RWPE2 (cell line): ENCODE results near the gene GADD45GIP1.
A peak's percentile ranks its signal among the peaks of the same experiment; 100 is the strongest.

Source experiments
- ATAC-seq: fragments of 200-7000 bp; cut with Tn5 transposase; 3 replicates; pipeline ENCODE4 v1.9.1; 2021; ENCODE audit warnings: low read depth
- DNase-seq: peaks from one replicate; pipeline ENCODE4 v3.0.0-alpha.2; 2020; ENCODE audit warnings: low spot score
- H3K27ac ChIP-seq: fragments of 450-650 bp; 2 replicates; pipeline ENCODE4 v1.5.1; 2017; ENCODE audit warnings: mild to moderate bottlenecking; ENCODE audit not compliant: poor library complexity, severe bottlenecking
- H3K27me3 ChIP-seq: fragments of 250-450 bp; sonication (Bioruptor Pico); 2 replicates; pipeline ENCODE4 v1.5.1; 2021; ENCODE audit warnings: mild to moderate bottlenecking, moderate library complexity; ENCODE audit not compliant: insufficient read depth, poor library complexity, severe bottlenecking
- H3K36me3 ChIP-seq: fragments of 250-450 bp; sonication (Bioruptor Pico); 2 replicates; pipeline ENCODE4 v1.5.1; 2020; ENCODE audit warnings: low read depth, mild to moderate bottlenecking, moderate library complexity
- H3K4me1 ChIP-seq: fragments of 250-450 bp; sonication (Bioruptor Pico); 2 replicates; pipeline ENCODE4 v1.5.1; 2021; ENCODE audit warnings: mild to moderate bottlenecking, moderate library complexity; ENCODE audit not compliant: insufficient read depth, poor library complexity, severe bottlenecking
- H3K4me3 ChIP-seq: fragments of 250-450 bp; sonication (Bioruptor Pico); 2 replicates; pipeline ENCODE4 v1.5.1; 2021; ENCODE audit warnings: mild to moderate bottlenecking, moderate library complexity; ENCODE audit not compliant: severe bottlenecking
- H3K9me3 ChIP-seq: fragments of 250-450 bp; sonication (Bioruptor Pico); 2 replicates; pipeline ENCODE4 v1.5.1; 2021; ENCODE audit warnings: mild to moderate bottlenecking, moderate library complexity; ENCODE audit not compliant: severe bottlenecking
- TF ChIP-seq, protein P1 (sequence below): fragments of 450-650 bp; IDR thresholded peaks from one replicate; pipeline ENCODE4 v1.5.1; 2017; ENCODE audit warnings: mild to moderate bottlenecking, moderate library complexity; ENCODE audit not compliant: poor library complexity, severe bottlenecking

The GADD45GIP1 gene

DNA sequence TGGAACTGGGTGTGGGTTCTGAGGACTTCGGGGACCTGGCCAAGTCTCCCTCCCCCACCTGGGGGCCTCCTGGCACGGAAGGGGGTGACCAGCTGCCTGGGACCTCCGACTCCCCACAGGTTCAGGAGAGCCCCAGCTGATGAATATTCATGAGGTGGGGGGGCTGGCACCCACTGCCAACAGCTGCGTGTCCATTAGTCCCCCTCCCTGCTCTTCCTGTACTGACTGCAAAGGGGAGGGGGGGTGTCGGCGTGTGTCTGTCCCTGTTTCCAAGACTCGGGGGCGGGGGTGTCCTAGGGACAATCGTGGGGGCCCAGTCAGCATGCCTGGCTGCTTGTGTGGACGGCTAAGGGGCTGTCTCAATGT lies 27.6 kb upstream of the GADD45GIP1 start:
- H3K4me3 ChIP-seq = no peak overlapping the region
- no peaks in the 10 kb centered on the region for H3K4me1 ChIP-seq
- no peaks in the 10 kb centered on the region for H3K36me3 ChIP-seq
- TF ChIP-seq, protein P1, sequence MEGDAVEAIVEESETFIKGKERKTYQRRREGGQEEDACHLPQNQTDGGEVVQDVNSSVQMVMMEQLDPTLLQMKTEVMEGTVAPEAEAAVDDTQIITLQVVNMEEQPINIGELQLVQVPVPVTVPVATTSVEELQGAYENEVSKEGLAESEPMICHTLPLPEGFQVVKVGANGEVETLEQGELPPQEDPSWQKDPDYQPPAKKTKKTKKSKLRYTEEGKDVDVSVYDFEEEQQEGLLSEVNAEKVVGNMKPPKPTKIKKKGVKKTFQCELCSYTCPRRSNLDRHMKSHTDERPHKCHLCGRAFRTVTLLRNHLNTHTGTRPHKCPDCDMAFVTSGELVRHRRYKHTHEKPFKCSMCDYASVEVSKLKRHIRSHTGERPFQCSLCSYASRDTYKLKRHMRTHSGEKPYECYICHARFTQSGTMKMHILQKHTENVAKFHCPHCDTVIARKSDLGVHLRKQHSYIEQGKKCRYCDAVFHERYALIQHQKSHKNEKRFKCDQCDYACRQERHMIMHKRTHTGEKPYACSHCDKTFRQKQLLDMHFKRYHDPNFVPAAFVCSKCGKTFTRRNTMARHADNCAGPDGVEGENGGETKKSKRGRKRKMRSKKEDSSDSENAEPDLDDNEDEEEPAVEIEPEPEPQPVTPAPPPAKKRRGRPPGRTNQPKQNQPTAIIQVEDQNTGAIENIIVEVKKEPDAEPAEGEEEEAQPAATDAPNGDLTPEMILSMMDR = no peak
- no peaks in the 10 kb centered on the region for H3K27me3 ChIP-seq
- no peak overlapping the region for H3K27ac ChIP-seq
- H3K9me3 ChIP-seq = no peaks in the 10 kb centered on the region
- ATAC-seq (no peak), DNase-seq (no peak)

DNA sequence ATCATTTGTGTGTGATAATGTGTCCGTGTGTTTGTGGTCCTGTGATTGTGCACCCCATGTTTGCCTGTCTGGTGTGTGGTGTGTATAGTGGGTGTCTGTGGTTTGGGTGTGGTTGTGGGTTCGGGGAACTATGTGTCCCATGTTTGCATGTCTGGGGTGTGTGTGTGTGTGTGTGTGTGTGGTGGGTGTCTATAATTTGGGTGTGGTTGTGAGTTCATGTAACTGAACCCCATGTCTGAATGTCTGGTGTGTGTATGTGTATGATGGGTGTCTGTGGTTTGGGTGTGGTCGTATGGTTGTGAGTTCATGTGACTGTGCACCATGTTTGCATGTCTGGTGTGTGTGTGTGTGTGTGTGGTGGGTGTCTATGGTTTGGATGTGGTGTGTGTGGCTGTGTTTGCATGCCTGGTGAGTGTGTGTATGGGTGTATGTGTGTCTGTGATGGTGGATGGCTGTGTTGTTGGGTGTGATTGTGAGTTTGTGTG lies 27.2 kb upstream of the GADD45GIP1 start:
- H3K36me3 ChIP-seq = no peaks in the 10 kb centered on the region
- DNase-seq (no peak), ATAC-seq (no peak)
- TF ChIP-seq, protein P1 = no peak
- no peak overlapping the region for H3K4me3 ChIP-seq
- H3K27me3 ChIP-seq = no peaks in the 10 kb centered on the region
- H3K27ac ChIP-seq = no peak overlapping the region
- no peaks in the 10 kb centered on the region for H3K4me1 ChIP-seq
- H3K9me3 ChIP-seq = no peaks in the 10 kb centered on the region

DNA sequence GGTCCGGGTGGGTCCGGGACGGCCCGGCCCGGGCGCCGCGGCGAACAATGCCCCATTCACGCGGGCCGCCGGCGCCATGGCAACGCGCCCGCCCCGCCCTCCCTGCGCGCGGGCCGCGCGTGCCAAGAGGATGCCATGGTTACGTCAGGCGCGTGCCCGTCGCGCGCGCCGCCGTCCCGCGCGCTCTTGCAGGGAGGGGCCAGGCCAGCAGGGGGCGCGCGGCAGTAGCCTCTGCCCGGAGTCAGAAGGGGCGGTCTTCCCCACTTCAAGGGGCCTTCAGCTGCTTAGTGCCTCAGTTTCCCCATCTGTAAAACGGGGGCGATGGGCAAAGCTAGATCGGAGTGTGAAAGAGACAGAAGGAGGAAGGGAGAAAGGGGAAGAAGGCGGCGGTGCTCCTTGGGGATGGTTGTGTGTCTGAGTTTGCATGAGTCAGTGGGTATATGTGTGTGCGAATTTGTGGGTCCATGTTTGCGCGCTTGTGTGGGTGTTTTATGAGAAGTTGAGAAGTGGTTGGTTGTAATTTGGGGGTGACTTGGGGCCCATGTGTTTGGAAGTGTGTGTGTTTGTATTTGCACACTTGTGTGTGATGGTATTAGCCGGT lies 26.6 kb upstream of the GADD45GIP1 start:
- no peaks in the 10 kb centered on the region for H3K9me3 ChIP-seq
- H3K4me1 ChIP-seq = no peaks in the 10 kb centered on the region
- no peak overlapping the region for H3K27ac ChIP-seq
- DNase-seq = no peak
- H3K27me3 ChIP-seq = no peaks in the 10 kb centered on the region
- TF ChIP-seq, protein P1 = peak; percentile 98
- ATAC-seq = peak; percentile 63
- no peaks in the 10 kb centered on the region for H3K36me3 ChIP-seq
- peak overlapping the region; percentile 17 for H3K4me3 ChIP-seq

DNA sequence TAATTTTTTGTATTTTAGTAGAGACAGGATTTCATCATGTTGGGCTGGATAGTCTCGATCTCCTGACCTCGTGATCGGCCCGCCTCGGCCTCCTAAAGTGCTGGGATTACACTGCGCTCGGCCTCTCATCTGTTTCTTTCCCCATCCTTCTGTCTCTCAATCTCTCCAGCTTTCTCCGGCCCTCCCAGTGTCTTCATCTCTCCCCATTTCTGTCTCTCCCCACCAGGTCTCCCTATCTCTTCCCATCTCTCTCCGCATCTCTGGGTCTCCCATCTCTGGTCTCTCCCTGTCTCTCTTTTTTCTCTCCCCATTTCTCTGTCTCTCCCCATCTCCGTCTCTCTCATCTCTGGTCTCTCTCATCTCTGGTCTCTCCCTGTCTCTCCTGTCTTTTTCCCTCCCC lies 26.1 kb upstream of the GADD45GIP1 start:
- no peaks in the 10 kb centered on the region for H3K27me3 ChIP-seq
- H3K9me3 ChIP-seq = no peaks in the 10 kb centered on the region
- ATAC-seq = no peak
- H3K27ac ChIP-seq = no peak overlapping the region
- H3K36me3 ChIP-seq = no peaks in the 10 kb centered on the region
- DNase-seq = no peak
- peak overlapping the region; percentile 17 for H3K4me3 ChIP-seq
- TF ChIP-seq, protein P1 = no peak
- no peaks in the 10 kb centered on the region for H3K4me1 ChIP-seq

DNA sequence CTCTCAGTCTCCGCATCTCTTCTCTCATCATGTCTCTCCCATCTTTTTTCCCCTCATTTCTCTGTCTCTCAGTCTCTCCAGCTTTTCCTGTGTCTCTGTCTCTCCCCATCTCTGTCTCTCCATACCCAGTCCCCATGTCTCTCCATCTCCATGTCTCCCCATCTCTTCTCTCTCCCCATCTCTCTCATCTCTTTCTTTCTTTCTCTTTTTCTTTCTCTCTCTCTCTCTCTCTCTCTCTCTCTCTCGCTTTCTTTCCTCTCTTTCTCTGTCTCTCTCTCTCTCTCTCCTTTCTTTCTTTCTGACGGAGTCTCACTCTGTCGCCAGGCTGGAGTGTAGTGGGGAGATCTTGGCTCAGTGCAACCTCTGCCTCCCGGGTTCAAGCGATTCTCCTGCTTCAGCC lies 25.6 kb upstream of the GADD45GIP1 start:
- DNase-seq (no peak), ATAC-seq (no peak)
- Histone ChIP-seq H3K27ac (no peak overlapping the region), H3K4me3 (no peak overlapping the region), H3K9me3 (no peaks in the 10 kb centered on the region), H3K36me3 (no peaks in the 10 kb centered on the region), H3K4me1 (no peaks in the 10 kb centered on the region), H3K27me3 (no peaks in the 10 kb centered on the region)
- TF ChIP-seq, protein P1 = no peak
